GM23338 (cell line): ENCODE data around the gene ALPG.
"Not testable (repeated sequence)": the region's sequence is repeated elsewhere in the genome, so short reads cannot be mapped to it uniquely, and the experiment has no call there.

ENCODE experiments used
- CREB1 ChIP-seq: fragments of 250-450 bp; sonication (Bioruptor Pico); IDR thresholded peaks from 2 replicates; pipeline ENCODE4 v1.5.0; 2020; ENCODE audit warnings: low read depth, mild to moderate bottlenecking, moderate library complexity
- EZH2 ChIP-seq: fragments of 200-600 bp; sonication (generic); IDR thresholded peaks from one replicate; pipeline ENCODE4 v1.8.0; 2017; ENCODE audit warnings: antibody characterized with exemption, mild to moderate bottlenecking, low read depth; ENCODE audit not compliant: unreplicated experiment
- EZH2phosphoT487 ChIP-seq: fragments of 200-600 bp; sonication (generic); IDR thresholded peaks from one replicate; pipeline ENCODE4 v1.8.1; 2018; ENCODE audit warnings: antibody characterized with exemption; ENCODE audit not compliant: unreplicated experiment
- JUNB ChIP-seq: IDR thresholded peaks from one replicate; pipeline ENCODE4 v1.6.1; 2016; ENCODE audit warnings: antibody characterized with exemption; ENCODE audit not compliant: unreplicated experiment
- NANOG ChIP-seq: IDR thresholded peaks from 2 replicates; pipeline ENCODE4 v1.6.1; 2016; ENCODE audit warnings: antibody characterized with exemption, borderline replicate concordance
- POLR2AphosphoS5 ChIP-seq: IDR thresholded peaks from 2 replicates; pipeline ENCODE4 v1.6.1; 2016; ENCODE audit warnings: antibody characterized with exemption, low read depth
- STAT1 ChIP-seq: IDR thresholded peaks from one replicate; pipeline ENCODE4 v1.6.1; 2016; ENCODE audit warnings: antibody characterized with exemption; ENCODE audit not compliant: unreplicated experiment
- ZNF114 ChIP-seq: fragments of 250-450 bp; sonication (Bioruptor Pico); IDR thresholded peaks from 2 replicates; pipeline ENCODE4 v1.5.0; 2020; ENCODE audit warnings: mild to moderate bottlenecking, moderate library complexity
- ZNF331 ChIP-seq: fragments of 250-450 bp; sonication (Bioruptor Pico); IDR thresholded peaks from 2 replicates; pipeline ENCODE4 v1.5.0; 2020; ENCODE audit warnings: low read depth, mild to moderate bottlenecking, moderate library complexity
- TF ChIP-seq, protein P1 (sequence below), 2 experiments: fragments of 200-600 bp in 1 of 2; sonication (generic) in 1 of 2; conservative IDR thresholded peaks; 2 replicates each; pipeline versions ENCODE4 v1.5.1 to v1.6.1; 2016 to 2017; ENCODE audit warnings: antibody characterized with exemption in 2 of 2, low read depth in 2 of 2, mild to moderate bottlenecking in 2 of 2, moderate library complexity in 1 of 2
- TF ChIP-seq, protein P2 (sequence below): IDR thresholded peaks from one replicate; pipeline ENCODE4 v1.6.1; 2018; ENCODE audit warnings: antibody characterized with exemption; ENCODE audit not compliant: unreplicated experiment
- TF ChIP-seq, protein P3 (sequence below): IDR thresholded peaks from 2 replicates; pipeline ENCODE4 v1.6.1; 2016; ENCODE audit warnings: antibody characterized with exemption
- TF ChIP-seq, protein P4 (sequence below): fragments of 250-450 bp; sonication (Bioruptor Pico); IDR thresholded peaks from 2 replicates; pipeline ENCODE4 v1.5.0; 2020; ENCODE audit warnings: mild to moderate bottlenecking, moderate library complexity

DNA sequence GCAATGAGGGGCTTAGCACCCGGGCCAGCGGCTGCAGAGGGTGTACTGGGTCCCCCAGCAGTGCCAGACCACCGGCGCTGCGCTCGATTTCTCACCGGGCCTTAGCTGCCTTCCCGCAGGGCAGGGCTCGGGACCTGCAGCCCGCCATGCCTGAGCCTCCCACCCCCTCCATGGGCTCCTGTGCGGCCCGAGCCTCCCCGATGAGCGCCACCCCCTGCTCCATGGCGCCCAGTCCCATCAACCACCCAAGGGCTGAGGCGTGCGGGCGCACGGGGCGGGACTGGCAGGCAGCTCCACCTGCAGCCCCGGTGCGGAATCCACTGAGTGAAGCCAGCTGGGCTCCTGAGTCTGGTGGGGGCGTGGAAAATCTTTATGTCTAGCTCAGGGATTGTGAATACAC is 40.2 kb upstream of the ALPG start:
- TF ChIP-seq, protein P1, sequence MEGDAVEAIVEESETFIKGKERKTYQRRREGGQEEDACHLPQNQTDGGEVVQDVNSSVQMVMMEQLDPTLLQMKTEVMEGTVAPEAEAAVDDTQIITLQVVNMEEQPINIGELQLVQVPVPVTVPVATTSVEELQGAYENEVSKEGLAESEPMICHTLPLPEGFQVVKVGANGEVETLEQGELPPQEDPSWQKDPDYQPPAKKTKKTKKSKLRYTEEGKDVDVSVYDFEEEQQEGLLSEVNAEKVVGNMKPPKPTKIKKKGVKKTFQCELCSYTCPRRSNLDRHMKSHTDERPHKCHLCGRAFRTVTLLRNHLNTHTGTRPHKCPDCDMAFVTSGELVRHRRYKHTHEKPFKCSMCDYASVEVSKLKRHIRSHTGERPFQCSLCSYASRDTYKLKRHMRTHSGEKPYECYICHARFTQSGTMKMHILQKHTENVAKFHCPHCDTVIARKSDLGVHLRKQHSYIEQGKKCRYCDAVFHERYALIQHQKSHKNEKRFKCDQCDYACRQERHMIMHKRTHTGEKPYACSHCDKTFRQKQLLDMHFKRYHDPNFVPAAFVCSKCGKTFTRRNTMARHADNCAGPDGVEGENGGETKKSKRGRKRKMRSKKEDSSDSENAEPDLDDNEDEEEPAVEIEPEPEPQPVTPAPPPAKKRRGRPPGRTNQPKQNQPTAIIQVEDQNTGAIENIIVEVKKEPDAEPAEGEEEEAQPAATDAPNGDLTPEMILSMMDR (conservative IDR thresholded peaks at IDR 0.05; ENCODE audit: low read depth in 2 of 2) = not testable (repeated sequence)
- not testable (repeated sequence) for TF ChIP-seq EZH2; POLR2AphosphoS5; JUNB; EZH2phosphoT487; NANOG; STAT1; CREB1; ZNF331 (CRISPR knock-in tag); ZNF114 (CRISPR knock-in tag)
- TF ChIP-seq, protein P2, sequence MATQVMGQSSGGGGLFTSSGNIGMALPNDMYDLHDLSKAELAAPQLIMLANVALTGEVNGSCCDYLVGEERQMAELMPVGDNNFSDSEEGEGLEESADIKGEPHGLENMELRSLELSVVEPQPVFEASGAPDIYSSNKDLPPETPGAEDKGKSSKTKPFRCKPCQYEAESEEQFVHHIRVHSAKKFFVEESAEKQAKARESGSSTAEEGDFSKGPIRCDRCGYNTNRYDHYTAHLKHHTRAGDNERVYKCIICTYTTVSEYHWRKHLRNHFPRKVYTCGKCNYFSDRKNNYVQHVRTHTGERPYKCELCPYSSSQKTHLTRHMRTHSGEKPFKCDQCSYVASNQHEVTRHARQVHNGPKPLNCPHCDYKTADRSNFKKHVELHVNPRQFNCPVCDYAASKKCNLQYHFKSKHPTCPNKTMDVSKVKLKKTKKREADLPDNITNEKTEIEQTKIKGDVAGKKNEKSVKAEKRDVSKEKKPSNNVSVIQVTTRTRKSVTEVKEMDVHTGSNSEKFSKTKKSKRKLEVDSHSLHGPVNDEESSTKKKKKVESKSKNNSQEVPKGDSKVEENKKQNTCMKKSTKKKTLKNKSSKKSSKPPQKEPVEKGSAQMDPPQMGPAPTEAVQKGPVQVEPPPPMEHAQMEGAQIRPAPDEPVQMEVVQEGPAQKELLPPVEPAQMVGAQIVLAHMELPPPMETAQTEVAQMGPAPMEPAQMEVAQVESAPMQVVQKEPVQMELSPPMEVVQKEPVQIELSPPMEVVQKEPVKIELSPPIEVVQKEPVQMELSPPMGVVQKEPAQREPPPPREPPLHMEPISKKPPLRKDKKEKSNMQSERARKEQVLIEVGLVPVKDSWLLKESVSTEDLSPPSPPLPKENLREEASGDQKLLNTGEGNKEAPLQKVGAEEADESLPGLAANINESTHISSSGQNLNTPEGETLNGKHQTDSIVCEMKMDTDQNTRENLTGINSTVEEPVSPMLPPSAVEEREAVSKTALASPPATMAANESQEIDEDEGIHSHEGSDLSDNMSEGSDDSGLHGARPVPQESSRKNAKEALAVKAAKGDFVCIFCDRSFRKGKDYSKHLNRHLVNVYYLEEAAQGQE = not testable (repeated sequence)
- TF ChIP-seq, protein P3, sequence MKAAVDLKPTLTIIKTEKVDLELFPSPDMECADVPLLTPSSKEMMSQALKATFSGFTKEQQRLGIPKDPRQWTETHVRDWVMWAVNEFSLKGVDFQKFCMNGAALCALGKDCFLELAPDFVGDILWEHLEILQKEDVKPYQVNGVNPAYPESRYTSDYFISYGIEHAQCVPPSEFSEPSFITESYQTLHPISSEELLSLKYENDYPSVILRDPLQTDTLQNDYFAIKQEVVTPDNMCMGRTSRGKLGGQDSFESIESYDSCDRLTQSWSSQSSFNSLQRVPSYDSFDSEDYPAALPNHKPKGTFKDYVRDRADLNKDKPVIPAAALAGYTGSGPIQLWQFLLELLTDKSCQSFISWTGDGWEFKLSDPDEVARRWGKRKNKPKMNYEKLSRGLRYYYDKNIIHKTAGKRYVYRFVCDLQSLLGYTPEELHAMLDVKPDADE = not testable (repeated sequence)
- TF ChIP-seq, protein P4, sequence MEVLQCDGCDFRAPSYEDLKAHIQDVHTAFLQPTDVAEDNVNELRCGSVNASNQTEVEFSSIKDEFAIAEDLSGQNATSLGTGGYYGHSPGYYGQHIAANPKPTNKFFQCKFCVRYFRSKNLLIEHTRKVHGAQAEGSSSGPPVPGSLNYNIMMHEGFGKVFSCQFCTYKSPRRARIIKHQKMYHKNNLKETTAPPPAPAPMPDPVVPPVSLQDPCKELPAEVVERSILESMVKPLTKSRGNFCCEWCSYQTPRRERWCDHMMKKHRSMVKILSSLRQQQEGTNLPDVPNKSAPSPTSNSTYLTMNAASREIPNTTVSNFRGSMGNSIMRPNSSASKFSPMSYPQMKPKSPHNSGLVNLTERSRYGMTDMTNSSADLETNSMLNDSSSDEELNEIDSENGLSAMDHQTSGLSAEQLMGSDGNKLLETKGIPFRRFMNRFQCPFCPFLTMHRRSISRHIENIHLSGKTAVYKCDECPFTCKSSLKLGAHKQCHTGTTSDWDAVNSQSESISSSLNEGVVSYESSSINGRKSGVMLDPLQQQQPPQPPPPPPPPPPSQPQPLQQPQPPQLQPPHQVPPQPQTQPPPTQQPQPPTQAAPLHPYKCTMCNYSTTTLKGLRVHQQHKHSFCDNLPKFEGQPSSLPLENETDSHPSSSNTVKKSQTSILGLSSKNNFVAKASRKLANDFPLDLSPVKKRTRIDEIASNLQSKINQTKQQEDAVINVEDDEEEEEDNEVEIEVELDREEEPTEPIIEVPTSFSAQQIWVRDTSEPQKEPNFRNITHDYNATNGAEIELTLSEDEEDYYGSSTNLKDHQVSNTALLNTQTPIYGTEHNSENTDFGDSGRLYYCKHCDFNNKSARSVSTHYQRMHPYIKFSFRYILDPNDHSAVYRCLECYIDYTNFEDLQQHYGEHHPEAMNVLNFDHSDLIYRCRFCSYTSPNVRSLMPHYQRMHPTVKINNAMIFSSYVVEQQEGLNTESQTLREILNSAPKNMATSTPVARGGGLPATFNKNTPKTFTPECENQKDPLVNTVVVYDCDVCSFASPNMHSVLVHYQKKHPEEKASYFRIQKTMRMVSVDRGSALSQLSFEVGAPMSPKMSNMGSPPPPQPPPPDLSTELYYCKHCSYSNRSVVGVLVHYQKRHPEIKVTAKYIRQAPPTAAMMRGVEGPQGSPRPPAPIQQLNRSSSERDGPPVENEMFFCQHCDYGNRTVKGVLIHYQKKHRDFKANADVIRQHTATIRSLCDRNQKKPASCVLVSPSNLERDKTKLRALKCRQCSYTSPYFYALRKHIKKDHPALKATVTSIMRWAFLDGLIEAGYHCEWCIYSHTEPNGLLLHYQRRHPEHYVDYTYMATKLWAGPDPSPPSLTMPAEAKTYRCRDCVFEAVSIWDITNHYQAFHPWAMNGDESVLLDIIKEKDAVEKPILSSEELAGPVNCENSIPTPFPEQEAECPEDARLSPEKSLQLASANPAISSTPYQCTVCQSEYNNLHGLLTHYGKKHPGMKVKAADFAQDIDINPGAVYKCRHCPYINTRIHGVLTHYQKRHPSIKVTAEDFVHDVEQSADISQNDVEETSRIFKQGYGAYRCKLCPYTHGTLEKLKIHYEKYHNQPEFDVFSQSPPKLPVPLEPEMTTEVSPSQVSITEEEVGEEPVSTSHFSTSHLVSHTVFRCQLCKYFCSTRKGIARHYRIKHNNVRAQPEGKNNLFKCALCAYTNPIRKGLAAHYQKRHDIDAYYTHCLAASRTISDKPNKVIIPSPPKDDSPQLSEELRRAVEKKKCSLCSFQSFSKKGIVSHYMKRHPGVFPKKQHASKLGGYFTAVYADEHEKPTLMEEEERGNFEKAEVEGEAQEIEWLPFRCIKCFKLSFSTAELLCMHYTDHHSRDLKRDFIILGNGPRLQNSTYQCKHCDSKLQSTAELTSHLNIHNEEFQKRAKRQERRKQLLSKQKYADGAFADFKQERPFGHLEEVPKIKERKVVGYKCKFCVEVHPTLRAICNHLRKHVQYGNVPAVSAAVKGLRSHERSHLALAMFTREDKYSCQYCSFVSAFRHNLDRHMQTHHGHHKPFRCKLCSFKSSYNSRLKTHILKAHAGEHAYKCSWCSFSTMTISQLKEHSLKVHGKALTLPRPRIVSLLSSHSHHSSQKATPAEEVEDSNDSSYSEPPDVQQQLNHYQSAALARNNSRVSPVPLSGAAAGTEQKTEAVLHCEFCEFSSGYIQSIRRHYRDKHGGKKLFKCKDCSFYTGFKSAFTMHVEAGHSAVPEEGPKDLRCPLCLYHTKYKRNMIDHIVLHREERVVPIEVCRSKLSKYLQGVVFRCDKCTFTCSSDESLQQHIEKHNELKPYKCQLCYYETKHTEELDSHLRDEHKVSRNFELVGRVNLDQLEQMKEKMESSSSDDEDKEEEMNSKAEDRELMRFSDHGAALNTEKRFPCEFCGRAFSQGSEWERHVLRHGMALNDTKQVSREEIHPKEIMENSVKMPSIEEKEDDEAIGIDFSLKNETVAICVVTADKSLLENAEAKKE = not testable (repeated sequence)
